GM21528 (cell line): Measurements from ENCODE around the gene PDLIM1.
A peak's percentile ranks its signal among the peaks of the same experiment; 100 is the strongest.
"Not testable (repeated sequence)": the region's sequence is repeated elsewhere in the genome, so short reads cannot be mapped to it uniquely, and the experiment has no call there.

Experiments used
- ATAC-seq: cut with Tn5 transposase; IDR thresholded peaks from one replicate; pipeline ENCODE4 v1.9.1; 2021; ENCODE audit warnings: mild to moderate bottlenecking, moderate library complexity; ENCODE audit not compliant: unreplicated experiment, low FRiP score

The PDLIM1 gene

GRCh38 chr10:95245425-95246055 lies 45.3 kb downstream of the PDLIM1 start:
- peak; percentile 87 for ATAC-seq

GRCh38 chr10:95244152-95244551 lies 46.7 kb downstream of the PDLIM1 start:
- ATAC-seq: no peak

- ATAC-seq: no peak
Measured at GRCh38 chr10:95243318-95243617, 47.5 kb downstream of the PDLIM1 start.

- ATAC-seq: no peak
Measured at GRCh38 chr10:95242581-95243317, 48.1 kb downstream of the PDLIM1 start.

- no peak for ATAC-seq
Measured at GRCh38 chr10:95241533-95241932, 49.3 kb downstream of the PDLIM1 start.

GRCh38 chr10:95240811-95241210 lies 50.0 kb downstream of the PDLIM1 start:
- no peak for ATAC-seq

GRCh38 chr10:95240096-95240495 lies 50.7 kb downstream of the PDLIM1 start:
- ATAC-seq: not testable (repeated sequence)

- ATAC-seq: no peak
Measured at GRCh38 chr10:95237376-95238170, 53.2 kb downstream of the PDLIM1 start.

GRCh38 chr10:95236068-95236903 lies 54.5 kb downstream of the PDLIM1 start:
- peak; percentile 98 for ATAC-seq

GRCh38 chr10:95235676-95236067 lies 55.1 kb downstream of the PDLIM1 start:
- ATAC-seq: no peak

- ATAC-seq: no peak
Measured at GRCh38 chr10:95234951-95235350, 55.9 kb downstream of the PDLIM1 start.

GRCh38 chr10:95233377-95234034 lies 57.3 kb downstream of the PDLIM1 start:
- no peak for ATAC-seq

GRCh38 chr10:95230677-95231586 lies 59.9 kb downstream of the PDLIM1 start:
- not testable (repeated sequence) for ATAC-seq

- no peak for ATAC-seq
Measured at GRCh38 chr10:95229724-95230627, 60.8 kb downstream of the PDLIM1 start.

GRCh38 chr10:95228934-95229723 lies 61.7 kb downstream of the PDLIM1 start:
- ATAC-seq: not testable (repeated sequence)

- ATAC-seq: no peak
Measured at GRCh38 chr10:95225136-95225535, 65.7 kb downstream of the PDLIM1 start.

- ATAC-seq: no peak
Measured at GRCh38 chr10:95221124-95221523, 69.7 kb downstream of the PDLIM1 start.
